ENCODE measurements around the gene SHF.

SHF gene

DNA sequence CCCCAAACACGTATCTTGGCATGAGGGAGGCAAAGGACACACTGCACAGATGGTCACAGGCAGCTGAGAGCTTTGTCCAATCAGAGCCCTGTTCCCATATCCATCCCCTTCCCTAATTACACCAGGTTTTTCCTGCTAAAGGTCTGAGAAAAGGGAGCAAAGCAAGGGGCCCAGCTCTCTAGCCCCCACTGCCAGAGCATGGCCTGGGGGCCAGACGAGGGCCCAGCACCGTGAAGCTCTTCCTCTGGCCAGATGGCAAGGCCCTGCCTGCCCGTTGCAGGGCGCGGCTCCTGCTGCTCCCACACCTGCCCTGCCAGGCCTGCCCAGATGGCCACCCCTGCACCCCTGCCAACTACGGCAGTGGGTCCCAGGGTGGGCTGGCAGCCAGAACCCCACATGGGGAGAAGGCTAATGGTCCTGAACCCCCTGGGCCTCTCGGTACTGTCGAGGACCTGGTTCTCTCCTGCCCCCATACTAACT is 3.2 kb downstream of the SHF start:
- no peak for DNase-seq (ENCODE audit: extremely low read depth, low read depth)
- TF ChIP-seq, protein P1, sequence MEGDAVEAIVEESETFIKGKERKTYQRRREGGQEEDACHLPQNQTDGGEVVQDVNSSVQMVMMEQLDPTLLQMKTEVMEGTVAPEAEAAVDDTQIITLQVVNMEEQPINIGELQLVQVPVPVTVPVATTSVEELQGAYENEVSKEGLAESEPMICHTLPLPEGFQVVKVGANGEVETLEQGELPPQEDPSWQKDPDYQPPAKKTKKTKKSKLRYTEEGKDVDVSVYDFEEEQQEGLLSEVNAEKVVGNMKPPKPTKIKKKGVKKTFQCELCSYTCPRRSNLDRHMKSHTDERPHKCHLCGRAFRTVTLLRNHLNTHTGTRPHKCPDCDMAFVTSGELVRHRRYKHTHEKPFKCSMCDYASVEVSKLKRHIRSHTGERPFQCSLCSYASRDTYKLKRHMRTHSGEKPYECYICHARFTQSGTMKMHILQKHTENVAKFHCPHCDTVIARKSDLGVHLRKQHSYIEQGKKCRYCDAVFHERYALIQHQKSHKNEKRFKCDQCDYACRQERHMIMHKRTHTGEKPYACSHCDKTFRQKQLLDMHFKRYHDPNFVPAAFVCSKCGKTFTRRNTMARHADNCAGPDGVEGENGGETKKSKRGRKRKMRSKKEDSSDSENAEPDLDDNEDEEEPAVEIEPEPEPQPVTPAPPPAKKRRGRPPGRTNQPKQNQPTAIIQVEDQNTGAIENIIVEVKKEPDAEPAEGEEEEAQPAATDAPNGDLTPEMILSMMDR (IDR thresholded peaks at IDR 0.05; ENCODE audit: low read depth, low read length) = no peak

DNA sequence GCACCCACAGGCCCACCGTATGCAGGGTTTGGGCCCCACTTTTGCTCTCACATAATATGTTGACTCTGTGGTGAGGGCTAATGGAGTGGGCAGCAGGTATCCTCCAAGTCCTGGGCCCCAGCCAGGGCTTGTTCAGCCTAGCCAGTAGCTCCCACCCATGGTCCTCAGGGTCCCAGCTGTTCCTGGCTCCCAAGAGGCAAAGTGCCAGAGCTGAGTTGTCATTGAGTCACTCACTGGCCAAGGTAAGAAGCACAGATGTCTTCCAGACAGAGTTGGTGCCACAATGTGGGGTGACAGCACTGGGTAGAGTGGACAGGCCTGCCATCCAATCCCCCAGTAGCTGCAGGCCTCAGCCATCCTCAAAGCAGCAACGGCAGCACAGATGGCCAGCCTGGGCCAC is 4.3 kb downstream of the SHF start:
- no peak for DNase-seq (ENCODE audit: extremely low read depth, low read depth)
- TF ChIP-seq, protein P1 (IDR thresholded peaks at IDR 0.05; ENCODE audit: low read depth, low read length) = no peak

DNA sequence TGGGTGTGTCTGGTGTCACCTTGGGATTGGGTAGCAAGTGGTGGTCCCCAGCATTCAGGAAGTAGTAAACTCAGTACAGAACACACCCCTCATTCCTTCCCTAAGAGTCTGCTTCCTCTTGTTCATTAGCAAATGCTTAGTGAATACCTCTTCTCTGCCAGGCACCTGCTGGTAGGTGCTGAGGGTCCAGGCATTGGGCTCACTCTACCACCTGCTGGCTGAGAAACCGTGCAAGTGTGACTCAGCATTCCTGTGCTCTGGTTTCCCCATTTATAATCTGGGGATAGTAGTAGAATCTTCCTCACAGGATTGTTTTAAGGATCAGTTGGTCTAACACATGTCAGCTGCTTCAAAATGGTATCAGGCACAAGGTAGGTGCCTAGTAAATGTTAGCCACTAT is 4.8 kb downstream of the SHF start:
- TF ChIP-seq, protein P1 (IDR thresholded peaks at IDR 0.05; ENCODE audit: low read depth, low read length) = no peak
- DNase-seq (ENCODE audit: extremely low read depth, low read depth) = no peak

DNA sequence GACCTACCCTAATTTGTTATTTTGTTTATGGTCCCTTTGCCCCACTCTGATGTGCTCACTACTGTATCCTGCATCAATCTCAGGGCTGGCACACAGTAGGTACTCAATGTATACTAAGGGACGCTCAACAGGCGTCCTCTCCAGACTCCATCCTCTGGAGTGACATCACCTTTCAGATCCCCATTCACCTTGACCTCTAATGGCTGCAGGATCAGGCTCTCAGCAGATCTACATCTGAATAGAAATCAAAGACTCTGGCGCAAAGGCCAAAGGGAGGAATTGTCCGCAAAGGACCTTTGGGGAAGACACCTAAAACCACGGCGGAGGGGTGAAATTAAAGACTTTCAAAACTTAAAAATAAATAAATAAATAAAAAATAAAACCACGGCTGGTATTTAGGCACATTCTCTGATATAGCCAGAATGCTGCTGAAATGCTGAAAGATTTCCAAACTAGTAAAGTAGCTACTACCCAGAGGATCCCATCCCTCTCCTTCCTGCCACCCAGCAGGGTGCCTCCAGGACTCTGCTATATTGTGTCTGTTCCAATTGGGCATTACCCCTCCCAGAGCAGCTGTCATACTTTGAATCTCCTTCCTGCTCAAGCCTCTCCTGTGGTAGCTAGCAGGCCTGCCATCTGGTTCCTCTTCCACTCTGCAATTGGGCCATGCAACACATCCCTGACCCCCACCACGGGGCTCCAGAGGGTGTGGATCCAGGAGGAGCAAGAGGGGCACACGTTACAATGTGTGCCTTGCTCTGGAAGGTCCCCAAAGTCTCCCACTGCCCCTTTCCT is 6.1 kb downstream of the SHF start:
- TF ChIP-seq, protein P1 (IDR thresholded peaks at IDR 0.05; ENCODE audit: low read depth, low read length) = no peak
- no peak for DNase-seq (ENCODE audit: extremely low read depth, low read depth)

DNA sequence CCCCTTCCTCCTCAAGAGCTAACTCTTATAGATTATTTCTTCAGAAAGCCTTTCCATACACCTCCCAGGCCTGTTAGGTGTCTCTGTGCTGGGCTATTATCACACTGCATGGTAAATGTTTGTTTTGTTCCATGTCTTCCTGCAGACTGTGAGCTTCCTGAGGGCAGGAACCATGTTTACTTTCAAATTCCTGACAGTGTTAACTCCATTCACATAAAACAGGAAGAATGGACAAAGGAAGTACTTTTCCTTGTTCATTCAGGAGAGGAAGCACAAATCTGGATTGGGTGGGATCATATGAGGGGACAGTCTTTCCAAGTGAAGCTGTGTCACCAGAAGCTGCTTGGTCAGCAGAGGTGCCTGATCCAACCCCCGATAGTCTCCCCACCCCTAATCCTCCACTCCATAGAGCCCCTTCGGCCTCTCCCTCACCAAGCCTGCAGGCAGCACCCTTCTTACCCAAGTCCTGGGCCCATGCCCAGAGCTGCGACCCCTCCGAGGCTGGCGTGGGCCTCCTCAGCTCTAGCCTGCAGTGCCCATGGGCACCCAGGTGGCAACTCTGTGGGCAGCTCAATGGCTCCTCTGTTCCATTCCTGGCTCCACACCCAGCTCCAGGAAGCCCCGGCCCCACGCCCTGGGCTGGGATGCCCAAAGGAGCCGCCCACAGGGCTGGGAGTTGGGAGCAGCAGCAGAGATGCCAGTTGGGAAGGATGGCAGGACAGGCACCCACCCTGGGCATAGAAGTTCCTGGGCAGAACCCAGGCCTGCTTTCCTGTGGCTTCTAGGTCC is 6.9 kb downstream of the SHF start:
- DNase-seq (ENCODE audit: extremely low read depth, low read depth) = no peak
- TF ChIP-seq, protein P1 (IDR thresholded peaks at IDR 0.05; ENCODE audit: low read depth, low read length) = no peak

DNA sequence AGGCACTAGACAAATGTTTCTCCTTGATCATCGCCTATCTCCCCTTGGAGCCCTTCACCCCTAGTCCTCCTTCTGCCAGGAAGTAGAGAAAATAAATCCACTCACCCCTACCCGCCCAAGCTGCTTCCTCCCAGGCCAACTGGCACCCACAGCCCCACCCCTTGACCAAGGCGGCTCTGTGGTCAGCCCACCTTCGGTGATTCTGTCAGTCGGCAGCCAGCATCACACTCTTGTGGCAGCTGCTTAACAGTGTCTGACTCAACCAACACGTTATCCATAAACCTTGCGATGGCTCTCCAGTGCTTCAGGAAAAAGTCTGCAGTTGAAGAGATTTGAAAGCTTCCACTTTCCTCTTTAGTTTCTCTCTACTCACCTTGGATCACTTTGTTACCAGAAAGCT is 7.6 kb downstream of the SHF start:
- DNase-seq (ENCODE audit: extremely low read depth, low read depth) = no peak
- TF ChIP-seq, protein P1 (IDR thresholded peaks at IDR 0.05; ENCODE audit: low read depth, low read length) = no peak

Data from AG09319 (cell line).